Peyer's patch (tissue), 4 donors: Measurements from ENCODE around the gene NLRC3. TPM values are rescaled to one million over a fixed set of nuclear protein-coding genes. Genes with fewer than 3 reads are reported as not detected.
A peak's percentile ranks its signal among the peaks of the same experiment; 100 is the strongest.

Experiments used
- DNase-seq, 3 donors: peaks; one replicate each; pipeline ENCODE4 v3.0.0-alpha.2; 2017 to 2019
- H3K27ac ChIP-seq, 4 donors: fragments of 200-600 bp; sonication (generic); one replicate each; pipeline ENCODE4 v1.5.1; 2016 to 2019
- H3K27me3 ChIP-seq, 2 donors: fragments of 200-600 bp; sonication (generic); one replicate each; pipeline ENCODE4 v1.5.1; 2019
- H3K36me3 ChIP-seq, 3 donors: fragments of 200-600 bp; sonication (generic); one replicate each; pipeline ENCODE4 v1.5.1; 2016 to 2019
- H3K4me1 ChIP-seq, 4 donors: fragments of 200-600 bp; sonication (generic); one replicate each; pipeline ENCODE4 v1.5.1; 2016 to 2019
- H3K4me3 ChIP-seq, 4 donors: fragments of 200-600 bp; sonication (generic); 1 replicate in 3 of 4; 2 replicates in 1 of 4; pipeline ENCODE4 v1.5.1; 2016 to 2019; ENCODE audit warnings: mild to moderate bottlenecking in 1 of 4
- H3K9me3 ChIP-seq, 4 donors: fragments of 200-600 bp; sonication (generic); one replicate each; pipeline ENCODE4 v1.5.1; 2016 to 2019; ENCODE audit warnings: mild to moderate bottlenecking in 1 of 4
- POLR2A ChIP-seq, 2 donors: fragments of 450-650 bp; IDR thresholded peaks; one replicate each; pipeline ENCODE4 v1.5.1; 2017; ENCODE audit warnings: antibody characterized with exemption in 2 of 2, mild to moderate bottlenecking in 2 of 2, moderate library complexity in 2 of 2
- total RNA-seq, 4 donors: library from RNA; depleted of rRNA; stranded (reverse); fragments of >200 nt; gene quantifications; one replicate each; pipeline ENCODE4 v1.1.0, GENCODE V29; 2016
- TF ChIP-seq, protein P1 (sequence below), 6 experiments: fragments of 450-650 bp in 4 of 6; fragments of 200-600 bp in 2 of 6; sonication (generic) in 1 of 6; IDR thresholded peaks; one replicate each; pipeline ENCODE4 v1.5.1; 2017 to 2019; ENCODE audit warnings: antibody characterized with exemption in 6 of 6, mild to moderate bottlenecking in 3 of 6, moderate library complexity in 1 of 6

NLRC3 gene
- total RNA-seq, 4 donors from 2014 or later, result 4.4 to 32.2 (median 7.3) TPM

DNA sequence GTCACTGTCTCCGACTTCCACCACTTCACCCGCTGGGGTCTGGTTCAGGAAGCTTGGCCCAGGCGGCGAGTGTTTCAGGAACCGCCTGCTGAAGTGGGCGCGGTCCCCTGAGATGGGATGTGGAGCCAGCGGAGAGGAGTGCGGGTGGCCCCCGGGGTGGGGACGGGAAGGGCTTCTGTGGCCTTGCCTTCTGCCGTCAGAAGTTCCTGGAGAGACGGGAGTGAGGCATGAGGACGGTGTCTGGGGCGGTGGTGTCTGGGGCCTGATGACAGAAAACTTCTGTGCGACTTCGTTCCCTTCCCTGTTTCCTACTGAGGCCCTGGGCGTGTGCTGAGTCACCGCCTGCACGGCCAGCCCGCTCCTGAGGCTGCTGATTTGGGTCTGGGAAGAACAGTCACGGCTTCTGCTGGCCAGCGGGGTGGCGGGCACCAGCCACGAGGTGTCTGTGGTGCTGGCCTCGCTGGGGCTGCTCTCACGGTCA, 12.3 kb upstream of the NLRC3 start:
- no peak overlapping the region for H3K27ac ChIP-seq
- no peaks in the 10 kb centered on the region for H3K4me1 ChIP-seq
- no peaks in the 10 kb centered on the region for H3K9me3 ChIP-seq
- TF ChIP-seq POLR2A (IDR thresholded peaks at IDR 0.05), result no peak
- TF ChIP-seq, protein P1, sequence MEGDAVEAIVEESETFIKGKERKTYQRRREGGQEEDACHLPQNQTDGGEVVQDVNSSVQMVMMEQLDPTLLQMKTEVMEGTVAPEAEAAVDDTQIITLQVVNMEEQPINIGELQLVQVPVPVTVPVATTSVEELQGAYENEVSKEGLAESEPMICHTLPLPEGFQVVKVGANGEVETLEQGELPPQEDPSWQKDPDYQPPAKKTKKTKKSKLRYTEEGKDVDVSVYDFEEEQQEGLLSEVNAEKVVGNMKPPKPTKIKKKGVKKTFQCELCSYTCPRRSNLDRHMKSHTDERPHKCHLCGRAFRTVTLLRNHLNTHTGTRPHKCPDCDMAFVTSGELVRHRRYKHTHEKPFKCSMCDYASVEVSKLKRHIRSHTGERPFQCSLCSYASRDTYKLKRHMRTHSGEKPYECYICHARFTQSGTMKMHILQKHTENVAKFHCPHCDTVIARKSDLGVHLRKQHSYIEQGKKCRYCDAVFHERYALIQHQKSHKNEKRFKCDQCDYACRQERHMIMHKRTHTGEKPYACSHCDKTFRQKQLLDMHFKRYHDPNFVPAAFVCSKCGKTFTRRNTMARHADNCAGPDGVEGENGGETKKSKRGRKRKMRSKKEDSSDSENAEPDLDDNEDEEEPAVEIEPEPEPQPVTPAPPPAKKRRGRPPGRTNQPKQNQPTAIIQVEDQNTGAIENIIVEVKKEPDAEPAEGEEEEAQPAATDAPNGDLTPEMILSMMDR (IDR thresholded peaks at IDR 0.05), result no peak
- H3K27me3 ChIP-seq, result no peaks in the 10 kb centered on the region
- DNase-seq, result no peak
- no peak overlapping the region for H3K4me3 ChIP-seq
- H3K36me3 ChIP-seq, result peaks cover 0 to 29% (median 0%) of the 10 kb centered on the region in 3 donors

DNA sequence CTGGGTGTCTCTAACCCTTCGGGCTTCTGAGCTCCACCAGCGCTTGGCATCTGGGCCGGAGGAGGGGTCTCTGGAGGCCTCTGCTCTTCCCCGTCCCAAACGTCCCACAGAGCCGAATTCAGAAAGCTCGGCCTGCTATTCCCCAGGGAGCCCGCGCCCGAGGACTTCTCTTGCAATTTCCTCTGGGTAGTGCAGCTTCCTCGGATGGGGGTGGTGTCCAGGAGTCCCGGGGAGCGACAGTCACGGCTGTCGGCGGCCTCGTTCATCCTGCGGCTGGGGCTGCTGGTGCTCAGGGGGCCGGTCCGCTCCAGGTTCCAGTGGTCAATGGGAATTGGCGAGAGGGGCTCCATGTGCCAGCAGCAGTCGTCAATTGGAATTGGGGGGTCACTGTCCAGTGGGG, 11.8 kb upstream of the NLRC3 start:
- Histone ChIP-seq H3K4me3 (no peak overlapping the region), H3K9me3 (no peaks in the 10 kb centered on the region), H3K27ac (no peak overlapping the region), H3K4me1 (no peaks in the 10 kb centered on the region), H3K27me3 (no peaks in the 10 kb centered on the region), H3K36me3 (peaks cover 0 to 34% (median 0%) of the 10 kb centered on the region in 3 donors)
- TF ChIP-seq, protein P1 (IDR thresholded peaks at IDR 0.05), result no peak
- no peak for TF ChIP-seq POLR2A (IDR thresholded peaks at IDR 0.05)
- DNase-seq, result no peak

DNA sequence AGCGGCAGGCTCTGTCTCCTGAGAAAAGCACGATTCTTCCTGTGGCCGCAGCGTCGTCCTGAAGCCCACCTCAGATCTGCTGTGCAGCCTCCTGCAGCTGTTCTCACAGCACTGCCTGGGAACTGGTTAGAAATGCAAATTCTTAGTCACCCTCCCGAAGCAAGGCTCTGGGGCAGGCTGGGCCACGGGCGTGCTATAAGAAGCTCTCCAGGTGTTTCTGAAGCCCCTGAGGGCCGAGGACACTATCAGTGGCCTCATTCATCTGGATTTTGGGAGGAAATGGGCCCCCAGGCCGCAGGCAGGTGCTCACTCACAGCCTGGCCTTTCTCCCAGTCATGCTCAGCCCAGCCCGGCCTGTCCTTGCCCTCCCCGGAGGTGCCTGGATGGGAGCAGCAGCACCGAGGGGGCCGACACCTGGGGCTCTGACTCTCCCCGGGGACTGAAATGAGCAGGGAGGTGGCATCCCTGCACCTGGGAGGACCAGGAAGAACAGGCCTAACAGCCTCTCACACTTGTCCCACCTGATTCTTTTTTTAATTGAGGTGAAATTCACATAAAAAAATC, 10.4 kb upstream of the NLRC3 start:
- H3K36me3 ChIP-seq, result peaks cover 0 to 41% (median 0%) of the 10 kb centered on the region in 3 donors
- TF ChIP-seq, protein P1 (IDR thresholded peaks at IDR 0.05), result no peak
- no peak for TF ChIP-seq POLR2A (IDR thresholded peaks at IDR 0.05)

DNA sequence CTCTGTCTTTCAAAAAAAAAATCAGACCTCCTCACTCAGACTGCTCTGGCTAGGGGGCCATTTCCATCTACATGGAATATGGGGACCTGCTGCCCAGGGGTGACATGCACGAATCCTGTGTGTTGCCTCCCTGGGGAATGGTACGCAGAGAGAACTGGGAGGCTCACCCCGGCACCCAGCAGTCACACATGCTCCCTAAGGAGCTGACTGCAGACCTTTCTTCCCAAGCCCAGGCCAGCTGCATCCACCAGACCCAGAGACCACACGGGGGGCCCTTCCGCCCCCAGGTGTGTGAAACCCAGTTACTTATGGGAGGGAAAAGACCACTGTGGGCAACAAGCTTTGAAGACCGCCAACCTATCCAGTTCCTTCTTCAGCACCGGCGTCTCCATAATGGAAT, 7.2 kb upstream of the NLRC3 start:
- no peak overlapping the region for H3K27ac ChIP-seq
- DNase-seq, result no peak
- peaks cover 0 to 24% (median 0%) of the 10 kb centered on the region in 3 donors for H3K36me3 ChIP-seq
- no peaks in the 10 kb centered on the region for H3K9me3 ChIP-seq
- no peaks in the 10 kb centered on the region for H3K27me3 ChIP-seq
- TF ChIP-seq, protein P1 (IDR thresholded peaks at IDR 0.05), result no peak
- no peak for TF ChIP-seq POLR2A (IDR thresholded peaks at IDR 0.05)
- peaks cover 0 to 11% (median 2%) of the 10 kb centered on the region in 4 donors for H3K4me1 ChIP-seq
- no peak overlapping the region for H3K4me3 ChIP-seq

More for the DNA sequence above, 10.4 kb upstream of the NLRC3 start:
- Histone ChIP-seq H3K9me3 (no peaks in the 10 kb centered on the region), H3K4me3 (no peak overlapping the region), H3K27me3 (no peaks in the 10 kb centered on the region), H3K4me1 (no peaks in the 10 kb centered on the region), H3K27ac (peak overlapping the region in 1 of 4 donors; percentile 69)
- DNase-seq, result peak in 1 of 3 donors; percentile 59

DNA sequence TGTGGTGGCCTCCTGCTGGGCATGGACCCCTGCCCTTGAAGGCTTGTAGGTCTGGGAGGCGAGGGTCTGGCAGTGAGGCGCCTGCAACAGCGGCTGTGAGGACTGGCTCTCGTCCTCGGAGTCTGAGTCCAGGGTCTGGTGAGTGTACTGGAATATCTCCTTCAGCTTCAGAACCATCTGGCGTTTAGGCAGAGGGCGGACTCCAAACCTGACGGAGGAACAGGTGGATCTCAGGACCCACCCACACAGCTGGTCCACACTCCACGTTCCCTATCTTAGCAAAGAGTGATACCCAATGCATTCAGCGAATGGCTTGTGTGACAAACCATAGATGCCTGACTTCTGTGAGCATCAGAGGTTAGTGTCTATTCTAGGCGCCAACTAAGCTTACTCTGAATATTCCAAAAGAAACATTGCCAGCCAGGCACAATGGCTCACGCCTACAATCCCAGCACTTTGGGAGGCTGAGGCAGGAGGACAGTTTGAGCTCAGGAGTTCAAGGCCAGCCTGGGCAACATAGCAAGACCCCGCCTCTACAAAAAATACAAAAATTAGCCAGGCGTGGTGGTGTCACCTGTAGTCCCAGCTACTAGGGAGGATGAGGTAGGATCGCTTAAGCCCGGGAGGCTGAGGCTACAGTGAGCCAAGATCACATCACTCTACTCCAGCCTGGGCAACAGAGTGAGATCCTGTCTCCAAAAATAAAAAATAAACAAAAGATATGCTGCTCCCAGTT, 6.3 kb upstream of the NLRC3 start:
- Histone ChIP-seq H3K27ac (no peak overlapping the region), H3K9me3 (no peaks in the 10 kb centered on the region), H3K4me3 (no peak overlapping the region), H3K4me1 (peaks cover 0 to 21% (median 9%) of the 10 kb centered on the region in 4 donors), H3K27me3 (no peaks in the 10 kb centered on the region), H3K36me3 (peaks cover 0 to 17% (median 0%) of the 10 kb centered on the region in 3 donors)
- no peak for DNase-seq
- TF ChIP-seq POLR2A (IDR thresholded peaks at IDR 0.05), result no peak
- TF ChIP-seq, protein P1 (IDR thresholded peaks at IDR 0.05), result no peak
